Neural cell (in vitro differentiated cells): ENCODE data around the gene CTPS2.
"Not testable (repeated sequence)": the region's sequence is repeated elsewhere in the genome, so short reads cannot be mapped to it uniquely, and the experiment has no call there.

Experiments
- CTCF ChIP-seq: fragments of 450-650 bp; IDR thresholded peaks from 2 replicates; pipeline ENCODE4 v1.5.1; 2014; ENCODE audit warnings: antibody characterized with exemption, mild to moderate bottlenecking, moderate library complexity; ENCODE audit not compliant: poor library complexity, severe bottlenecking
- EZH2 ChIP-seq: fragments of 200-600, 300-800 bp; shearing (Covaris generic), sonication (generic); IDR thresholded peaks from 2 replicates; pipeline ENCODE4 v1.6.1; 2014; ENCODE audit warnings: antibody characterized with exemption, low read length, borderline replicate concordance, mild to moderate bottlenecking; ENCODE audit not compliant: insufficient read depth, poor library complexity, severe bottlenecking
- POLR2AphosphoS5 ChIP-seq: IDR thresholded peaks from 2 replicates; pipeline ENCODE4 v1.6.1; 2012
- RAD21 ChIP-seq: fragments of 450-650 bp; conservative IDR thresholded peaks from 2 replicates; pipeline ENCODE4 v1.6.1; 2014; ENCODE audit warnings: antibody characterized with exemption, mild to moderate bottlenecking, moderate library complexity
- REST ChIP-seq: IDR thresholded peaks from 2 replicates; pipeline ENCODE4 v1.6.1; 2012; ENCODE audit warnings: borderline replicate concordance

GRCh38 chrX:16628511-16628910 is 84.0 kb downstream of the CTPS2 start:
- not testable (repeated sequence) for TF ChIP-seq REST, CTCF, EZH2, POLR2AphosphoS5, RAD21
